Endothelial cell (in vitro differentiated cells): ENCODE measurements around the gene EBF3. TPM values are rescaled to one million over a fixed set of nuclear protein-coding genes. Genes with fewer than 3 reads are reported as not detected.

Experiments used
- DNase-seq: peaks from one replicate; pipeline ENCODE4 v3.0.0; 2021; ENCODE audit warnings: low spot score
- H3K27ac Mint-ChIP-seq: one replicate; pipeline ENCODE4 v1.8.0; 2021; ENCODE audit warnings: mixed read lengths, inconsistent platforms; ENCODE audit not compliant: unreplicated experiment
- H3K27me3 Mint-ChIP-seq: one replicate; pipeline ENCODE4 v1.8.0; 2021; ENCODE audit warnings: mild to moderate bottlenecking, moderate library complexity, mixed read lengths, inconsistent platforms; ENCODE audit not compliant: unreplicated experiment
- H3K36me3 Mint-ChIP-seq: one replicate; pipeline ENCODE4 v1.8.0; 2021; ENCODE audit warnings: mild to moderate bottlenecking, low read depth, mixed read lengths, inconsistent platforms; ENCODE audit not compliant: unreplicated experiment
- H3K4me1 Mint-ChIP-seq: one replicate; pipeline ENCODE4 v1.8.0; 2021; ENCODE audit warnings: mild to moderate bottlenecking, mixed read lengths, inconsistent platforms; ENCODE audit not compliant: unreplicated experiment
- H3K4me3 Mint-ChIP-seq: one replicate; pipeline ENCODE4 v1.8.0; 2021; ENCODE audit warnings: mild to moderate bottlenecking, mixed read lengths, inconsistent platforms; ENCODE audit not compliant: unreplicated experiment
- H3K9me3 Mint-ChIP-seq: one replicate; pipeline ENCODE4 v1.8.0; 2021; ENCODE audit warnings: mixed read lengths, inconsistent platforms; ENCODE audit not compliant: unreplicated experiment
- CTCF ChIP-seq: fragments of 200-600 bp; sonication (generic); IDR thresholded peaks from one replicate; pipeline ENCODE4 v1.5.0; 2021; ENCODE audit warnings: antibody characterized with exemption; ENCODE audit not compliant: unreplicated experiment
- total RNA-seq: library from RNA; stranded (reverse); fragmentation: NEBNext Ultra II Directional; extraction: Animal tissue kit (Norgen Biotek cat#: 25700); gene quantifications from one replicate; pipeline ENCODE4 v1.2.1, GENCODE V29; 2021; ENCODE audit not compliant: unreplicated experiment

The EBF3 gene
- total RNA-seq, 1 donor from 2014 or later: 1.3 TPM

- peaks cover 5% of the 10 kb centered on the region for H3K27me3 Mint-ChIP-seq
- no peaks in the 10 kb centered on the region for H3K36me3 Mint-ChIP-seq
- no peak overlapping the region for H3K4me3 Mint-ChIP-seq
- H3K27ac Mint-ChIP-seq: no peak overlapping the region
- no peak for DNase-seq
- no peaks in the 10 kb centered on the region for H3K9me3 Mint-ChIP-seq
- H3K4me1 Mint-ChIP-seq: no peaks in the 10 kb centered on the region
- TF ChIP-seq CTCF: no peak
Measured at GRCh38 chr10:129936266-129936922, 27.7 kb downstream of the EBF3 start.

- Mint-ChIP-seq H3K27ac (no peak overlapping the region), H3K27me3 (peaks cover 5% of the 10 kb centered on the region), H3K36me3 (no peaks in the 10 kb centered on the region), H3K4me3 (no peak overlapping the region), H3K9me3 (no peaks in the 10 kb centered on the region), H3K4me1 (no peaks in the 10 kb centered on the region)
- no peak for DNase-seq
- no peak for TF ChIP-seq CTCF
Measured at GRCh38 chr10:129935867-129936152, 28.3 kb downstream of the EBF3 start.

GRCh38 chr10:129935102-129935866 lies 28.8 kb downstream of the EBF3 start:
- Mint-ChIP-seq H3K4me3 (no peak overlapping the region), H3K36me3 (no peaks in the 10 kb centered on the region), H3K9me3 (no peaks in the 10 kb centered on the region), H3K4me1 (no peaks in the 10 kb centered on the region), H3K27ac (no peak overlapping the region), H3K27me3 (peaks cover 5% of the 10 kb centered on the region)
- TF ChIP-seq CTCF: no peak
- no peak for DNase-seq

- Mint-ChIP-seq H3K36me3 (no peaks in the 10 kb centered on the region), H3K4me3 (no peak overlapping the region), H3K27ac (no peak overlapping the region), H3K9me3 (no peaks in the 10 kb centered on the region), H3K4me1 (no peaks in the 10 kb centered on the region), H3K27me3 (peaks cover 5% of the 10 kb centered on the region)
- no peak for TF ChIP-seq CTCF
- DNase-seq: no peak
Measured at GRCh38 chr10:129934196-129934925, 29.7 kb downstream of the EBF3 start.
